ENCODE results near the gene EML5. TPM values are rescaled to one million over a fixed set of nuclear protein-coding genes. Genes with fewer than 3 reads are reported as not detected.

Gene EML5
- total RNA-seq, 1 donor from 2014 or later = 2.4 TPM

DNA sequence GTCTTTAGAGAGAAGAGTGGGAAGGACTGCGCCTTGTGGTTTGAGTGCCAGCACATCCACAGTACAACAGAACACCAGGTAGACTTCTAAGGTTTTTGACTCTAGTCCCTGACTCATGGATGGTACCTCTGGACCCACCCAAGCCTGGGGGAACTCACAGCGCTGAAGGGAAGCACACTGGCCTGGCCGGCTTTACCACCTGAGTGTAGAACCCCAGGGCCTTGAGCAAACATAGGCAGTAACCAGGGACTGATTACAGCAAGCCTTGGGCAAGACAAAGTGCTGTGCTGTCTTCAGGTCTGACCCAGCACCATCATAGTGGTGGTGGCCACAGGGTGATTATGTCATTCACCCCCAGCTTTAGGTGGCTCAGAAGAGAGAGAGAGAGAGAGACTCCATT is 17.2 kb downstream of the EML5 start:
- Histone ChIP-seq H3K9me3 (no peaks in the 10 kb centered on the region), H3K27me3 (ENCODE audit: low read depth) (no peaks in the 10 kb centered on the region), H3K4me3 (no peak overlapping the region), H3K4me1 (no peaks in the 10 kb centered on the region), H3K27ac (no peak overlapping the region), H3K36me3 (no peaks in the 10 kb centered on the region)
- no peak for ATAC-seq
- intact Hi-C loops (cut with DNase I) = no loop called here
- no peak for TF ChIP-seq CTCF (IDR thresholded peaks at IDR 0.05)
- no peak for DNase-seq

DNA sequence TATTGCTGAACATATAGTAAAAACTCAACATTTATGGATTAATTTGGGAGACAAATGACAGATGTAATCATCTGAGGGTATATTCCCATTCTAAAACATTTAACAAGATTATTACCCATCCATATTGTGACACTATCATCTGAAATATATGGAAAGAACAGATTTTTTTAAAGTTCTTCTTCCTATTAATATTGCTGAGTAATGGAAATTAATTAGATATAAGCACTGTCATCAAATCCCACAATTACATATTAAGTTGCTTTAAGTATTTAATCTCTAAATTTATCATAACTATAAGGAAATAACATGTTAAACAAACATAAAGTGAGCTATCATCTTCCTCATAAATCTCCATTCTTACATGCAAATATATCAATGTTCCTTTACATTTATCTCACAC is 22.0 kb downstream of the EML5 start:
- Histone ChIP-seq H3K4me1 (no peaks in the 10 kb centered on the region), H3K27me3 (ENCODE audit: low read depth) (no peaks in the 10 kb centered on the region), H3K36me3 (no peaks in the 10 kb centered on the region), H3K4me3 (no peak overlapping the region), H3K9me3 (peaks cover 12% of the 10 kb centered on the region), H3K27ac (no peak overlapping the region)
- DNase-seq = no peak
- ATAC-seq = no peak
- TF ChIP-seq CTCF (IDR thresholded peaks at IDR 0.05) = no peak
- intact Hi-C loops (cut with DNase I) = no loop called here

- no peak overlapping the region for H3K27ac ChIP-seq
- H3K9me3 ChIP-seq = peaks cover 12% of the 10 kb centered on the region
- intact Hi-C loops (cut with DNase I) = no loop called here
- no peak for TF ChIP-seq CTCF (IDR thresholded peaks at IDR 0.05)
- H3K4me1 ChIP-seq = no peaks in the 10 kb centered on the region
- no peaks in the 10 kb centered on the region for H3K36me3 ChIP-seq
- ATAC-seq (no peak), DNase-seq (no peak)
- H3K27me3 ChIP-seq (ENCODE audit: low read depth) = no peaks in the 10 kb centered on the region
- no peak overlapping the region for H3K4me3 ChIP-seq
Observed at GRCh38 chr14:88765130-88765529, 27.6 kb downstream of the EML5 start.

DNA sequence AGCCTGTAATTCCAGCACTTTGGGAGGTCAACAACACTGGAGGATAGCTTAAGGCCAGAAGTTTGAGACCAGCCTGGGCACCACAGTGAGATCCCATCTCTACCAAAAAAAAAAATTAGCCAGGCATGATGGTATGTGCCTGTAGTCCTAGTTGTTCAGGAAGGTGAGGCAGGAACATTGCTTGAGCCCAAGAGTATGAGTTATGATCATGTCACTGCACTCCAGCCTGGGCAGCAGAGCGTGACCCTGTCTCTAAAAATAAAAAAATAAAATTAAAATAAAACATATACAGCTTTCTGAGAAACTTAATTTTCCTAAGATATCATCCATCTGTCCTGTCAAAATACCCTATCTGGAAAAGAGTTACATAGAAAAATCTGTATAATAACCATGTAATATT is 38.9 kb downstream of the EML5 start:
- H3K27me3 ChIP-seq (ENCODE audit: low read depth) = no peaks in the 10 kb centered on the region
- DNase-seq (no peak), ATAC-seq (no peak)
- no peaks in the 10 kb centered on the region for H3K9me3 ChIP-seq
- H3K27ac ChIP-seq = no peak overlapping the region
- intact Hi-C loops (cut with DNase I) = no loop called here
- H3K4me1 ChIP-seq = no peaks in the 10 kb centered on the region
- no peak for TF ChIP-seq CTCF (IDR thresholded peaks at IDR 0.05)
- no peak overlapping the region for H3K4me3 ChIP-seq
- no peaks in the 10 kb centered on the region for H3K36me3 ChIP-seq

DNA sequence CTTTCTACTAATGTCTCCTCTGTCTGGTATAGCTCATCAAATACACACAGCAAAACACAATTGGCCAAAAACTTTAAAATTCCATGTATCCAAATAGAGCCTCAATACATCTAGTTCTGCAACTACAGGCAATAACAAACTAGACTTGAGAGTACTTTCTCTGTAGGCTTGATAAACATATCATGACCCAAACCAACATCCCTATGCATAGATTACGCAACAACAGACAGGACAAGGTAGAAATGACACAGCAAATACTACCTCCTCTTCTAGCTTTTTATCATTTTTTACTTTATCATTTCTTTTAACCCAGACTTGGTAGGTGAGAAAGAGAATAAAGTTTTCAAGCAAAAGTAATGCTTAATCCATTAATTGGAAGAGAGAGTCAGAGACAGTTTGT is 41.8 kb downstream of the EML5 start:
- ATAC-seq = no peak
- Histone ChIP-seq H3K4me3 (no peak overlapping the region), H3K27me3 (ENCODE audit: low read depth) (no peaks in the 10 kb centered on the region), H3K4me1 (no peaks in the 10 kb centered on the region), H3K27ac (no peak overlapping the region), H3K9me3 (no peaks in the 10 kb centered on the region), H3K36me3 (no peaks in the 10 kb centered on the region)
- no peak for DNase-seq
- intact Hi-C loops (cut with DNase I) = no loop called here
- no peak for TF ChIP-seq CTCF (IDR thresholded peaks at IDR 0.05)

GRCh38 chr14:88750413-88750812 is 42.3 kb downstream of the EML5 start:
- H3K27ac ChIP-seq = no peak overlapping the region
- no peak for ATAC-seq

More at GRCh38 chr14:88750413-88750812, 42.3 kb downstream of the EML5 start:
- no peaks in the 10 kb centered on the region for H3K9me3 ChIP-seq
- H3K36me3 ChIP-seq = no peaks in the 10 kb centered on the region
- no peak overlapping the region for H3K4me3 ChIP-seq
- no peak for TF ChIP-seq CTCF (IDR thresholded peaks at IDR 0.05)
- no peaks in the 10 kb centered on the region for H3K27me3 ChIP-seq (ENCODE audit: low read depth)
- intact Hi-C loops (cut with DNase I) = no loop called here
- no peaks in the 10 kb centered on the region for H3K4me1 ChIP-seq
- DNase-seq = no peak
